Epithelial cell of esophagus (primary cell): Measurements from ENCODE around the gene TLCD2.
A peak's percentile ranks its signal among the peaks of the same experiment; 100 is the strongest.

ENCODE experiments used
- DNase-seq: peaks from one replicate; pipeline ENCODE4 v3.0.0; 2010; ENCODE audit warnings: low read depth
- H3K4me3 ChIP-seq: 2 replicates; pipeline ENCODE4 v1.5.1; 2011; ENCODE audit warnings: mild to moderate bottlenecking, low read length, control low read depth
- TF ChIP-seq, protein P1 (sequence below): IDR thresholded peaks from 2 replicates; pipeline ENCODE4 v1.5.1; 2011; ENCODE audit warnings: low read depth, mild to moderate bottlenecking, low read length, control low read depth, inconsistent platforms; ENCODE audit not compliant: insufficient read depth; ENCODE audit errors: missing control alignments

Gene TLCD2

GRCh38 chr17:1735418-1735817 is 25.2 kb upstream of the TLCD2 start:
- H3K4me3 ChIP-seq = no peak overlapping the region
- TF ChIP-seq, protein P1, sequence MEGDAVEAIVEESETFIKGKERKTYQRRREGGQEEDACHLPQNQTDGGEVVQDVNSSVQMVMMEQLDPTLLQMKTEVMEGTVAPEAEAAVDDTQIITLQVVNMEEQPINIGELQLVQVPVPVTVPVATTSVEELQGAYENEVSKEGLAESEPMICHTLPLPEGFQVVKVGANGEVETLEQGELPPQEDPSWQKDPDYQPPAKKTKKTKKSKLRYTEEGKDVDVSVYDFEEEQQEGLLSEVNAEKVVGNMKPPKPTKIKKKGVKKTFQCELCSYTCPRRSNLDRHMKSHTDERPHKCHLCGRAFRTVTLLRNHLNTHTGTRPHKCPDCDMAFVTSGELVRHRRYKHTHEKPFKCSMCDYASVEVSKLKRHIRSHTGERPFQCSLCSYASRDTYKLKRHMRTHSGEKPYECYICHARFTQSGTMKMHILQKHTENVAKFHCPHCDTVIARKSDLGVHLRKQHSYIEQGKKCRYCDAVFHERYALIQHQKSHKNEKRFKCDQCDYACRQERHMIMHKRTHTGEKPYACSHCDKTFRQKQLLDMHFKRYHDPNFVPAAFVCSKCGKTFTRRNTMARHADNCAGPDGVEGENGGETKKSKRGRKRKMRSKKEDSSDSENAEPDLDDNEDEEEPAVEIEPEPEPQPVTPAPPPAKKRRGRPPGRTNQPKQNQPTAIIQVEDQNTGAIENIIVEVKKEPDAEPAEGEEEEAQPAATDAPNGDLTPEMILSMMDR = no peak
- no peak for DNase-seq

- H3K4me3 ChIP-seq = no peak overlapping the region
- no peak for DNase-seq
- TF ChIP-seq, protein P1 = no peak
Observed at GRCh38 chr17:1733759-1734158, 23.6 kb upstream of the TLCD2 start.

GRCh38 chr17:1732833-1733321 is 22.7 kb upstream of the TLCD2 start:
- DNase-seq = no peak
- H3K4me3 ChIP-seq = no peak overlapping the region
- TF ChIP-seq, protein P1 = no peak

DNA sequence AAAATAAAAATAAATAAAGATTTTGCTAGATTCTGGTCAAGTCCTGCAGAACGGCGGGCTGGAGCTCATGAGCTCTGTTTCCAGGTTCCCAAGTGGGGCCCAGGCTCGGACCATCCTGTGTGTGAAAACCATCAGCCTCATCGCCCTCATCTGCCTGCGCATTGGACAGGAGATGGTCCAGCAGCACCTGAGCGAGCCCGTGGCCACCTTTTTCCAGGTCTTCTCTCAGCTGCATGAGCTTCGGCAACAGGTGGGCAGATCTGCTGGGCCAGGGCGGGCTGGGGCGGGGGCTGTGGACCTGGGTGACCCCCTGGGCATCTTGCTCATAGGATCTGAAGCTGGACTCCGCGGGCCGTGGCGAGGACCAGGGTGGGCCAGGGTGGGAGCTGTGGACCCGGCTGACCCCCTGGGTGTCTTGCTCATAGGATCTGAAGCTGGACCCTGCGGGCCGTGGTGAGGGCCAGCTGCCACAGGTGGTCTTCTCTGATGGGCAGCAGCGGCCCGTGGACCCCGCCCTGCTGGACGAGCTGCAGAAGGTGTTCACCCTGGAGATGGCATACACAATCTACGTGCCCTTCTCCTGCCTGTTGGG is 22.2 kb upstream of the TLCD2 start:
- TF ChIP-seq, protein P1 = no peak
- no peak for DNase-seq
- H3K4me3 ChIP-seq = no peak overlapping the region

GRCh38 chr17:1731194-1731506 is 21.0 kb upstream of the TLCD2 start:
- no peak for DNase-seq
- TF ChIP-seq, protein P1 = no peak
- no peak overlapping the region for H3K4me3 ChIP-seq

DNA sequence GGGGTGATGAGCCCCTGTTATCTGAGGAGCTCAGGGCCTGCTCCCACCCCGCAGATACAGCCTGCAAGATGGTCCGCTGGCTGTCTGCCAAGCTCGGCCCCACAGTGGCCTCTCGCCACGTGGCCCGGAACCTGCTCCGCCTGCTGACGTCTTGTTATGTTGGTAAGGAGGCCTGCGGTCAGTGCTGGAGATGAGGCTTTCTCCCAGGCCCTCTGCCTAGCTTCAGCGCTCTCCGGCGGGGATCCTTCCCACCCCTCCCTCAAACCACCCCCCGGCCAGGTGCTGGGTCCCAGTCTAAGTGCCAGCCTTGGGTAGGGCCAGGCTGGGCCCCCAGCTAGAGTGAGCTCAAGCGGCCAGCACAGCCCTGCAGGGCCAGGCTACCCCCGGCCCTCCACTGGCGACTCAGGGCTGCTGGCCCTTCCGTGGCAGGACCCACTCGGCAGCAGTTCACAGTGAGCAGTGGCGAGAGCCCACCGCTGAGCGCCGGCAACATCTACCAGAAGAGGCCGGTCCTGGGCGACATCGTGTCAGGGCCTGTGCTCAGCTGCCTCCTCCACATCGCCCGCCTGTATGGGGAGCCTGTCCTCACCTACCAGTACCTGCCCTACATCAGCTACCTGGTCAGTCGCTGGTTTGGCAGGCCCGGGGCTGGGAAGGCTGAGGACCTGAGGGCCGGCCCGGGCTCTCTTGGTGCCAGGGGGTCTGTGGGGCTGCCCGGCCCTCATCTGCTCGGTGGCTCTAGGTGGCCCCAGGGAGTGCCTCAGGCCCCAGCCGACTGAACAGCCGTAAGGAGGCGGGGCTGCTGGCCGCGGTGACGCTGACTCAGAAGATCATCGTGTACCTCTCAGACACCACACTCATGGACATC is 20.4 kb upstream of the TLCD2 start:
- TF ChIP-seq, protein P1 = no peak
- peak; percentile 67 for DNase-seq
- no peak overlapping the region for H3K4me3 ChIP-seq
